Measurements from ENCODE around the gene ANO3.

DNA sequence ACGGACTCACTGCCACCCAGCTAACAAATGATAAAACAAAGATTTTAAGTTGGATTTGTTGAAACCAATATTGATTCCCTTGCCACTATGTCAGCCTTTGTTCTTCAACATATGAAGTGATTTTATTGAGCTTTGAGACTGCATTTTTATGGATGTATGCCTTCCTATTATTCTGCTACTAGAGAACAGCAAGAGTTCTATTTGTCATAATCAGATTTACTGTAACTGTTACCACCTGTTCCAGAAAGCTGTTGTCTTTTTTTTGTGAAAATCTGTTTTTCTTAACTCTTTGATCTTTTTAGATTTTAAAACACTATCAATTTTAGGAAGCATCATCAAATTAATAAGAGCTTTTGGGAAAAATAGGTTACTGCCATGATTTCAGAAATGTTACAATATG, 125.7 kb downstream of the ANO3 start:
- TF ChIP-seq, protein P1, sequence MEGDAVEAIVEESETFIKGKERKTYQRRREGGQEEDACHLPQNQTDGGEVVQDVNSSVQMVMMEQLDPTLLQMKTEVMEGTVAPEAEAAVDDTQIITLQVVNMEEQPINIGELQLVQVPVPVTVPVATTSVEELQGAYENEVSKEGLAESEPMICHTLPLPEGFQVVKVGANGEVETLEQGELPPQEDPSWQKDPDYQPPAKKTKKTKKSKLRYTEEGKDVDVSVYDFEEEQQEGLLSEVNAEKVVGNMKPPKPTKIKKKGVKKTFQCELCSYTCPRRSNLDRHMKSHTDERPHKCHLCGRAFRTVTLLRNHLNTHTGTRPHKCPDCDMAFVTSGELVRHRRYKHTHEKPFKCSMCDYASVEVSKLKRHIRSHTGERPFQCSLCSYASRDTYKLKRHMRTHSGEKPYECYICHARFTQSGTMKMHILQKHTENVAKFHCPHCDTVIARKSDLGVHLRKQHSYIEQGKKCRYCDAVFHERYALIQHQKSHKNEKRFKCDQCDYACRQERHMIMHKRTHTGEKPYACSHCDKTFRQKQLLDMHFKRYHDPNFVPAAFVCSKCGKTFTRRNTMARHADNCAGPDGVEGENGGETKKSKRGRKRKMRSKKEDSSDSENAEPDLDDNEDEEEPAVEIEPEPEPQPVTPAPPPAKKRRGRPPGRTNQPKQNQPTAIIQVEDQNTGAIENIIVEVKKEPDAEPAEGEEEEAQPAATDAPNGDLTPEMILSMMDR (IDR thresholded peaks at IDR 0.05; ENCODE audit: control extremely low read depth in 1 of 3, insufficient read depth in 1 of 3, low read depth in 1 of 3, low read length in 3 of 3) = no peak
- TF ChIP-seq EZH2 (IDR thresholded peaks at IDR 0.05; ENCODE audit: low read depth, low read length, severe bottlenecking) = no peak
- no peak for TF ChIP-seq POLR2AphosphoS5 (IDR thresholded peaks at IDR 0.05; ENCODE audit: low read depth, low read length)
- TF ChIP-seq ZNF274 (IDR thresholded peaks at IDR 0.05; ENCODE audit: borderline replicate concordance, extremely low read depth, low read length) = no peak
- TF ChIP-seq, protein P2, sequence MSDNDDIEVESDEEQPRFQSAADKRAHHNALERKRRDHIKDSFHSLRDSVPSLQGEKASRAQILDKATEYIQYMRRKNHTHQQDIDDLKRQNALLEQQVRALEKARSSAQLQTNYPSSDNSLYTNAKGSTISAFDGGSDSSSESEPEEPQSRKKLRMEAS (IDR thresholded peaks at IDR 0.05) = no peak
- no peak for TF ChIP-seq SIN3A (conservative IDR thresholded peaks at IDR 0.05 in 1 of 2, IDR thresholded peaks at IDR 0.05 in 1 of 2; ENCODE audit: low read depth in 1 of 2, low read length in 2 of 2)
- TF ChIP-seq EGR1 (IDR thresholded peaks at IDR 0.05; ENCODE audit: borderline replicate concordance, low read depth, low read length) = no peak
- TF ChIP-seq POLR2A (IDR thresholded peaks at IDR 0.05; ENCODE audit: control extremely low read depth in 1 of 2, low read depth in 2 of 2, low read length in 2 of 2) = no peak
- TF ChIP-seq CBX5 (IDR thresholded peaks at IDR 0.05; ENCODE audit: low read depth, low read length) = no peak
- no peak for TF ChIP-seq CHD2 (IDR thresholded peaks at IDR 0.05; ENCODE audit: low read length)
- no peak for TF ChIP-seq NANOG (IDR thresholded peaks at IDR 0.05; ENCODE audit: insufficient read depth, low read depth, low read length, poor library complexity, severe bottlenecking)
